ENCODE results near the gene EGLN1. TPM values are rescaled to one million over a fixed set of nuclear protein-coding genes. Genes with fewer than 3 reads are reported as not detected.

The EGLN1 gene
- total and polyA plus RNA-seq, 2 experiments from 2014 or later = 1.9 to 6.0 TPM

DNA sequence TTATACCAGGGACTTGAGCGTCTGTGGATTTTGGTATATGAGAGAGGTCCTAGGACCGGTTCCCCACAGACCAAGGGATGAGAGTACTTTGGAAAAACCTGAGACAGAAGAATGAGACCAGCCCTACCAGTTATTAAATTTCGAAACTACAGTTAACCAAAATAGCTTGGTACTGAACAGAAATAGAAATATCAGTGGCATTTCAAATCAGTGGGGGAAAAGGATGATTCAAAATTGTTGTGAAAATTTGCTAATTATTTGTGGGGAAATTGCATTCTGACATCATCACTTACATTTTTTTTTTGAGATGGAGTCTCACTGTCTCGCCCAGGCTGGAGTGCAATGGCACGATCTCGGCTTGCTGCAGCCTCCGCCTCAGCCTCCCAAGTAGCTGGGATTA, 92.6 kb downstream of the EGLN1 start:
- DNase-seq (ENCODE audit: low spot score) = no peak
- Histone ChIP-seq H2AFZ (no peak overlapping the region), H3K4me3 (no peak overlapping the region), H3K27ac (ENCODE audit: low read depth) (no peak overlapping the region), H4K20me1 (replicated peaks; ENCODE audit: insufficient read depth) (no peaks in the 10 kb centered on the region), H3K9me2 (ENCODE audit: insufficient read depth) (no peaks in the 10 kb centered on the region), H3K4me2 (no peak overlapping the region), H3K4me1 (ENCODE audit: insufficient read depth) (peaks cover 3% of the 10 kb centered on the region), H3K36me3 (ENCODE audit: insufficient read depth) (no peaks in the 10 kb centered on the region), H3F3A (replicated peaks; ENCODE audit: low read depth) (no peaks in the 10 kb centered on the region), H3K27me3 (ENCODE audit: insufficient read depth) (no peaks in the 10 kb centered on the region), H3K79me2 (replicated peaks; ENCODE audit: insufficient read depth) (peaks cover 23% of the 10 kb centered on the region)
- Mint-ChIP-seq H3K4me1 (peaks cover 8% of the 10 kb centered on the region; the same call in 2 of the 3 replicates), H3K9me3 (no peaks in the 10 kb centered on the region), H3K36me3 (ENCODE audit: low read depth) (no peaks in the 10 kb centered on the region), H3K27ac (no peak overlapping the region), H3K27me3 (ENCODE audit: insufficient read depth, low read depth, poor library complexity) (no peaks in the 10 kb centered on the region), H3K4me3 (no peak overlapping the region)
- TF ChIP-seq ZNF114 (CRISPR knock-in tag; IDR thresholded peaks at IDR 0.05) = no peak
- no peak for TF ChIP-seq ETS1 (IDR thresholded peaks at IDR 0.05)
- no peak for TF ChIP-seq NANOG (IDR thresholded peaks at IDR 0.05; ENCODE audit: borderline replicate concordance)
- no peak for TF ChIP-seq ZNF331 (CRISPR knock-in tag; IDR thresholded peaks at IDR 0.05; ENCODE audit: low read depth)
- no peak for ATAC-seq

DNA sequence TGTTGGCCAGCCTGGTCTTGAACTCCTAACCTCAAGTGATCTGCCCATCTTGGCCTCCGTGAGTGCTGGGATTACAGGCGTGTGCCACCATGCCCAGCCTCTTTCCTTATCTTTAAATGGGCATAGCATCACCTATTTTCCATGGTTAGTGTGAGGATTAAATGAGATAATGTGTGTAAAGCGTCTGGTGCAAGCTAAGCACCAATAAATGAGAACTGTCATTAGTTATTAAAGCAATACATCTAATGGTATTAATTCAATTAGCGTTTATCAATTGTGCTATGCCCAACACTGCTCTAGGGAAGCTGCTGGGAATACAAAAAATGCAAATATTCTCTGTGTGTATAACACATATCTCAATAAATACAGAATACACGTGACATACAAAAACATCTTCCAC, 94.5 kb downstream of the EGLN1 start:
- Histone ChIP-seq H4K20me1 (replicated peaks; ENCODE audit: insufficient read depth) (no peaks in the 10 kb centered on the region), H3K4me3 (no peak overlapping the region), H3K27ac (ENCODE audit: low read depth) (no peak overlapping the region), H3K4me1 (ENCODE audit: insufficient read depth) (peaks cover 5% of the 10 kb centered on the region; the same call in 1 of the 2 replicates), H3K36me3 (ENCODE audit: insufficient read depth) (no peaks in the 10 kb centered on the region), H3K4me2 (no peak overlapping the region), H3K27me3 (ENCODE audit: insufficient read depth) (no peaks in the 10 kb centered on the region), H3F3A (replicated peaks; ENCODE audit: low read depth) (no peaks in the 10 kb centered on the region), H3K9me2 (ENCODE audit: insufficient read depth) (no peaks in the 10 kb centered on the region), H3K79me2 (replicated peaks; ENCODE audit: insufficient read depth) (peaks cover 5% of the 10 kb centered on the region), H2AFZ (no peak overlapping the region)
- TF ChIP-seq JUNB (IDR thresholded peaks at IDR 0.05; ENCODE audit: unreplicated experiment) (no peak), CREB1 (CRISPR knock-in tag; IDR thresholded peaks at IDR 0.05; ENCODE audit: low read depth) (no peak), STAT1 (IDR thresholded peaks at IDR 0.05; ENCODE audit: unreplicated experiment) (no peak), NANOG (IDR thresholded peaks at IDR 0.05; ENCODE audit: borderline replicate concordance) (no peak)
- TF ChIP-seq, protein P1, sequence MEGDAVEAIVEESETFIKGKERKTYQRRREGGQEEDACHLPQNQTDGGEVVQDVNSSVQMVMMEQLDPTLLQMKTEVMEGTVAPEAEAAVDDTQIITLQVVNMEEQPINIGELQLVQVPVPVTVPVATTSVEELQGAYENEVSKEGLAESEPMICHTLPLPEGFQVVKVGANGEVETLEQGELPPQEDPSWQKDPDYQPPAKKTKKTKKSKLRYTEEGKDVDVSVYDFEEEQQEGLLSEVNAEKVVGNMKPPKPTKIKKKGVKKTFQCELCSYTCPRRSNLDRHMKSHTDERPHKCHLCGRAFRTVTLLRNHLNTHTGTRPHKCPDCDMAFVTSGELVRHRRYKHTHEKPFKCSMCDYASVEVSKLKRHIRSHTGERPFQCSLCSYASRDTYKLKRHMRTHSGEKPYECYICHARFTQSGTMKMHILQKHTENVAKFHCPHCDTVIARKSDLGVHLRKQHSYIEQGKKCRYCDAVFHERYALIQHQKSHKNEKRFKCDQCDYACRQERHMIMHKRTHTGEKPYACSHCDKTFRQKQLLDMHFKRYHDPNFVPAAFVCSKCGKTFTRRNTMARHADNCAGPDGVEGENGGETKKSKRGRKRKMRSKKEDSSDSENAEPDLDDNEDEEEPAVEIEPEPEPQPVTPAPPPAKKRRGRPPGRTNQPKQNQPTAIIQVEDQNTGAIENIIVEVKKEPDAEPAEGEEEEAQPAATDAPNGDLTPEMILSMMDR (conservative IDR thresholded peaks at IDR 0.05; ENCODE audit: low read depth in 2 of 2) = no peak
- Mint-ChIP-seq H3K27ac (no peak overlapping the region), H3K36me3 (ENCODE audit: low read depth) (no peaks in the 10 kb centered on the region), H3K27me3 (ENCODE audit: insufficient read depth, low read depth, poor library complexity) (no peaks in the 10 kb centered on the region), H3K4me1 (peaks cover 4% of the 10 kb centered on the region; the same call in 2 of the 3 replicates), H3K4me3 (no peak overlapping the region), H3K9me3 (no peaks in the 10 kb centered on the region)
- no peak for ATAC-seq
- DNase-seq (ENCODE audit: low spot score) = no peak

- Mint-ChIP-seq H3K27me3 (ENCODE audit: insufficient read depth, low read depth, poor library complexity) (peaks cover 3% of the 10 kb centered on the region), H3K4me1 (peaks cover 4% of the 10 kb centered on the region; the same call in 2 of the 3 replicates), H3K4me3 (no peak overlapping the region), H3K27ac (no peak overlapping the region), H3K9me3 (no peaks in the 10 kb centered on the region), H3K36me3 (ENCODE audit: low read depth) (no peaks in the 10 kb centered on the region)
- Histone ChIP-seq H3F3A (replicated peaks; ENCODE audit: low read depth) (no peaks in the 10 kb centered on the region), H3K9me2 (ENCODE audit: insufficient read depth) (no peaks in the 10 kb centered on the region), H3K4me3 (no peak overlapping the region), H3K4me1 (ENCODE audit: insufficient read depth) (peaks cover 5% of the 10 kb centered on the region; the same call in 1 of the 2 replicates), H2AFZ (no peak overlapping the region), H3K27ac (ENCODE audit: low read depth) (no peak overlapping the region), H4K20me1 (replicated peaks; ENCODE audit: insufficient read depth) (no peaks in the 10 kb centered on the region), H3K36me3 (ENCODE audit: insufficient read depth) (no peaks in the 10 kb centered on the region), H3K4me2 (no peak overlapping the region), H3K27me3 (ENCODE audit: insufficient read depth) (no peaks in the 10 kb centered on the region), H3K79me2 (replicated peaks; ENCODE audit: insufficient read depth) (no peaks in the 10 kb centered on the region)
- no peak for DNase-seq (ENCODE audit: low spot score)
- ATAC-seq = no peak
- no peak for TF ChIP-seq ETS1 (IDR thresholded peaks at IDR 0.05)
Measured at GRCh38 chr1:231326248-231326647, 95.8 kb downstream of the EGLN1 start.
